A673 (cell line): ENCODE data around the gene USPL1.

Experiments
- EZH2 ChIP-seq: fragments of 200-600 bp; sonication (generic); IDR thresholded peaks from 2 replicates; pipeline ENCODE4 v1.6.1; 2017; ENCODE audit warnings: borderline replicate concordance, low read depth, mild to moderate bottlenecking, mixed read lengths, antibody characterized with exemption, low read length; ENCODE audit not compliant: poor library complexity, severe bottlenecking
- TF ChIP-seq, protein P1 (sequence below): fragments of 300-800, 200-600 bp; sonication (generic); conservative IDR thresholded peaks from 2 replicates; pipeline ENCODE4 v1.5.1; 2017; ENCODE audit warnings: low read depth, mild to moderate bottlenecking, antibody characterized with exemption, low read length, moderate library complexity, mixed read lengths

DNA sequence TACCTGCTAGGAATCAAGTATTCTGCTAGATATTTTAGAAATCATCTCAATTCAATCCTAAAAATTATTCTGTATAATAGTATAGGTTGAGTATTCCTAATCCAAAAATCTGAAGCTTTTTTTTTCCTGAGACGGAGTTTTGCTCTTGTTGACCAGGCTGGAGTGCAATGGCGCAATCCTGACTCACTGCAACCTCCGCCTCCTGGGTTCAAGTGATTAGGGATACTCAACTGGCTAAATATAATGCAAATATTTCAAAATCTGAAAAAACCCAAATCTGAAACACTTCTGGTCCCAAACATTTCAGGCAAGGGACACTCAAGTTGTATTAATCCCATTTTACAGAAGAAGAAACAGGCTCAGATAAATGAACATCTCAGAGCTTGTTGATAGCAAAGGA, 17.2 kb upstream of the USPL1 start:
- TF ChIP-seq, protein P1, sequence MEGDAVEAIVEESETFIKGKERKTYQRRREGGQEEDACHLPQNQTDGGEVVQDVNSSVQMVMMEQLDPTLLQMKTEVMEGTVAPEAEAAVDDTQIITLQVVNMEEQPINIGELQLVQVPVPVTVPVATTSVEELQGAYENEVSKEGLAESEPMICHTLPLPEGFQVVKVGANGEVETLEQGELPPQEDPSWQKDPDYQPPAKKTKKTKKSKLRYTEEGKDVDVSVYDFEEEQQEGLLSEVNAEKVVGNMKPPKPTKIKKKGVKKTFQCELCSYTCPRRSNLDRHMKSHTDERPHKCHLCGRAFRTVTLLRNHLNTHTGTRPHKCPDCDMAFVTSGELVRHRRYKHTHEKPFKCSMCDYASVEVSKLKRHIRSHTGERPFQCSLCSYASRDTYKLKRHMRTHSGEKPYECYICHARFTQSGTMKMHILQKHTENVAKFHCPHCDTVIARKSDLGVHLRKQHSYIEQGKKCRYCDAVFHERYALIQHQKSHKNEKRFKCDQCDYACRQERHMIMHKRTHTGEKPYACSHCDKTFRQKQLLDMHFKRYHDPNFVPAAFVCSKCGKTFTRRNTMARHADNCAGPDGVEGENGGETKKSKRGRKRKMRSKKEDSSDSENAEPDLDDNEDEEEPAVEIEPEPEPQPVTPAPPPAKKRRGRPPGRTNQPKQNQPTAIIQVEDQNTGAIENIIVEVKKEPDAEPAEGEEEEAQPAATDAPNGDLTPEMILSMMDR: no peak
- TF ChIP-seq EZH2: no peak
